HG02623 (cell line): ENCODE data around the gene CEACAM8.
"Not testable (repeated sequence)": the region's sequence is repeated elsewhere in the genome, so short reads cannot be mapped to it uniquely, and the experiment has no call there.

Source experiments
- ATAC-seq: cut with Tn5 transposase; IDR thresholded peaks from one replicate; pipeline ENCODE4 v1.9.1; 2021; ENCODE audit warnings: moderate library complexity; ENCODE audit not compliant: unreplicated experiment

CEACAM8 gene

GRCh38 chr19:42594617-42595489 is at the start of gene CEACAM8:
CEACAM8 (minus strand) TSS chr19:42594924; CDS start chr19:42594828, 96 bp downstream.
- no peak for ATAC-seq

GRCh38 chr19:42639324-42640092 is 44.8 kb upstream of the CEACAM8 start:
- ATAC-seq = not testable (repeated sequence)

GRCh38 chr19:42635233-42635539 is 40.5 kb upstream of the CEACAM8 start:
- no peak for ATAC-seq

- ATAC-seq = no peak
These were observed 39.9 kb upstream of the CEACAM8 start for GRCh38 chr19:42634409-42635232.

- ATAC-seq = no peak
These were observed 34.5 kb upstream of the CEACAM8 start for GRCh38 chr19:42629191-42629590.

- ATAC-seq = no peak
These were observed 33.9 kb upstream of the CEACAM8 start for GRCh38 chr19:42628411-42629140.

GRCh38 chr19:42627916-42628315 is 33.2 kb upstream of the CEACAM8 start:
- ATAC-seq = no peak

- ATAC-seq = no peak
These were observed 31.5 kb upstream of the CEACAM8 start for GRCh38 chr19:42626181-42626580.

GRCh38 chr19:42619271-42619670 is 24.5 kb upstream of the CEACAM8 start:
- ATAC-seq = no peak

- ATAC-seq = no peak
These were observed 18.9 kb upstream of the CEACAM8 start for GRCh38 chr19:42613666-42614065.

GRCh38 chr19:42610401-42610915 is 15.7 kb upstream of the CEACAM8 start:
- ATAC-seq = not testable (repeated sequence)

- ATAC-seq = no peak
These were observed 12.1 kb upstream of the CEACAM8 start for GRCh38 chr19:42606660-42607351.

GRCh38 chr19:42601811-42602443 is 7.2 kb upstream of the CEACAM8 start:
- ATAC-seq = no peak

GRCh38 chr19:42596391-42597072 is 1.8 kb upstream of the CEACAM8 start:
- ATAC-seq = no peak

- ATAC-seq = no peak
These were observed 937 bp upstream of the CEACAM8 start for GRCh38 chr19:42595550-42596172.

- no peak for ATAC-seq
These were observed 4.9 kb downstream of the CEACAM8 start for GRCh38 chr19:42589792-42590191.

- ATAC-seq = no peak
These were observed 10.3 kb downstream of the CEACAM8 start for GRCh38 chr19:42584466-42584865.

- ATAC-seq = no peak
These were observed 17.7 kb downstream of the CEACAM8 start for GRCh38 chr19:42577016-42577415.
